Lower lobe of right lung (tissue), 2 donors: ENCODE results near the gene MSL3B.
"Not testable (repeated sequence)": the region's sequence is repeated elsewhere in the genome, so short reads cannot be mapped to it uniquely, and the experiment has no call there.

Experiments used
- ATAC-seq, 2 donors: fragments of 200-7000 bp; cut with Tn5 transposase; one replicate each; pipeline ENCODE4 v1.9.1; 2020 to 2022; ENCODE audit warnings: mild to moderate bottlenecking in 2 of 2, moderate library complexity in 2 of 2
- DNase-seq: peaks from one replicate; pipeline ENCODE4 v3.0.0-alpha.2; 2020
- H3K27ac ChIP-seq: fragments of 200-600 bp; one replicate; pipeline ENCODE4 v1.8.0; 2022
- H3K27me3 ChIP-seq: fragments of 200-600 bp; one replicate; pipeline ENCODE4 v1.8.0; 2022; ENCODE audit warnings: low read depth
- H3K36me3 ChIP-seq: fragments of 200-600 bp; one replicate; pipeline ENCODE4 v1.8.0; 2022; ENCODE audit warnings: mild to moderate bottlenecking
- H3K4me1 ChIP-seq: fragments of 200-600 bp; one replicate; pipeline ENCODE4 v1.8.0; 2022
- H3K4me3 ChIP-seq: fragments of 200-600 bp; one replicate; pipeline ENCODE4 v1.8.0; 2022; ENCODE audit warnings: mild to moderate bottlenecking
- H3K9me3 ChIP-seq: fragments of 200-600 bp; one replicate; pipeline ENCODE4 v1.8.0; 2022
- CTCF ChIP-seq: fragments of 200-600 bp; IDR thresholded peaks from one replicate; pipeline ENCODE4 v1.8.0; 2022; ENCODE audit warnings: antibody characterized with exemption, mild to moderate bottlenecking
- intact Hi-C: fragments of 100-400 bp; cut with DNase I; formaldehyde crosslinking; loops from one replicate; pipeline ENCODE4 v1.11.0; 2022
- donor health status: DM: no; HTN: yes; CAD: no; lungs with severe emphysema.

The MSL3B gene

GRCh38 chr2:233905945-233906344 is 37.8 kb upstream of the MSL3B start:
- ATAC-seq = no peak
- H3K27me3 ChIP-seq = no peaks in the 10 kb centered on the region
- intact Hi-C loops = no loop called here
- H3K4me1 ChIP-seq = no peaks in the 10 kb centered on the region
- no peak for DNase-seq
- no peak for TF ChIP-seq CTCF
- no peak overlapping the region for H3K27ac ChIP-seq
- no peaks in the 10 kb centered on the region for H3K9me3 ChIP-seq
- no peak overlapping the region for H3K4me3 ChIP-seq
- no peaks in the 10 kb centered on the region for H3K36me3 ChIP-seq

GRCh38 chr2:233901884-233902283 is 33.7 kb upstream of the MSL3B start:
- H3K27ac ChIP-seq = no peak overlapping the region
- no peaks in the 10 kb centered on the region for H3K4me1 ChIP-seq
- H3K36me3 ChIP-seq = no peaks in the 10 kb centered on the region
- intact Hi-C loops = no loop called here
- H3K27me3 ChIP-seq = no peaks in the 10 kb centered on the region
- ATAC-seq (peak; percentile 65 to 67), DNase-seq (no peak)
- H3K9me3 ChIP-seq = no peaks in the 10 kb centered on the region
- no peak overlapping the region for H3K4me3 ChIP-seq
- no peak for TF ChIP-seq CTCF

- intact Hi-C loops = no loop called here
- H3K27me3 ChIP-seq = no peaks in the 10 kb centered on the region
- no peak for TF ChIP-seq CTCF
- ATAC-seq = peak; percentile 67 to 69
- no peaks in the 10 kb centered on the region for H3K4me1 ChIP-seq
- H3K27ac ChIP-seq = no peak overlapping the region
- H3K4me3 ChIP-seq = no peak overlapping the region
- H3K36me3 ChIP-seq = no peaks in the 10 kb centered on the region
- DNase-seq = no peak
- no peaks in the 10 kb centered on the region for H3K9me3 ChIP-seq
Measured at GRCh38 chr2:233901367-233901766, 33.2 kb upstream of the MSL3B start.

GRCh38 chr2:233896253-233896652 is 28.1 kb upstream of the MSL3B start:
- DNase-seq, H3K27ac ChIP-seq, H3K9me3 ChIP-seq, H3K4me1 ChIP-seq, H3K27me3 ChIP-seq, H3K36me3 ChIP-seq, H3K4me3 ChIP-seq, intact Hi-C loops: not testable (repeated sequence)
- ATAC-seq = peak in 1 of 2 donors; percentile 57

GRCh38 chr2:233892793-233893192 is 24.6 kb upstream of the MSL3B start:
- Histone ChIP-seq H3K27me3 (no peaks in the 10 kb centered on the region), H3K36me3 (no peaks in the 10 kb centered on the region), H3K9me3 (no peaks in the 10 kb centered on the region), H3K4me3 (no peak overlapping the region), H3K4me1 (no peaks in the 10 kb centered on the region), H3K27ac (no peak overlapping the region)
- intact Hi-C loops = no loop called here
- TF ChIP-seq CTCF = no peak
- DNase-seq = no peak
- ATAC-seq = no peak

- Histone ChIP-seq H3K4me1 (no peaks in the 10 kb centered on the region), H3K27ac (no peak overlapping the region), H3K27me3 (no peaks in the 10 kb centered on the region), H3K4me3 (no peak overlapping the region), H3K36me3 (no peaks in the 10 kb centered on the region), H3K9me3 (peaks cover 18% of the 10 kb centered on the region)
- no peak for TF ChIP-seq CTCF
- DNase-seq = no peak
- ATAC-seq = no peak
- intact Hi-C loops = no loop called here
Measured at GRCh38 chr2:233882353-233882752, 14.2 kb upstream of the MSL3B start.

GRCh38 chr2:233872125-233872524 is 3.9 kb upstream of the MSL3B start:
- H3K4me3 ChIP-seq, H3K9me3 ChIP-seq, intact Hi-C loops, H3K27me3 ChIP-seq, H3K27ac ChIP-seq, H3K4me1 ChIP-seq, H3K36me3 ChIP-seq, DNase-seq, ATAC-seq: not testable (repeated sequence)
